Fibroblast of lung (primary cell): Measurements from ENCODE around the gene TENT5C. TPM values are rescaled to one million over a fixed set of nuclear protein-coding genes. Genes with fewer than 3 reads are reported as not detected.

Experiments used
- DNase-seq, 2 donors: peaks; one replicate each; pipeline versions ENCODE4 v3.0.0 to v3.0.0-alpha.2; 2010; ENCODE audit warnings: low read depth in 2 of 2
- H2AFZ ChIP-seq: 2 replicates; pipeline ENCODE4 v1.5.1; 2012; ENCODE audit warnings: low read length, control low read depth, inconsistent platforms
- H3K27ac ChIP-seq: 2 replicates; pipeline ENCODE4 v1.5.1; 2011; ENCODE audit warnings: low read length, control low read depth; ENCODE audit not compliant: insufficient read depth
- H3K27me3 ChIP-seq: 2 replicates; pipeline ENCODE4 v1.5.1; 2011; ENCODE audit warnings: mild to moderate bottlenecking, low read length; ENCODE audit not compliant: control insufficient read depth, insufficient read depth
- H3K36me3 ChIP-seq: 2 replicates; pipeline ENCODE4 v1.5.1; 2011; ENCODE audit warnings: low read length; ENCODE audit not compliant: control insufficient read depth, insufficient read depth
- H3K4me1 ChIP-seq: 2 replicates; pipeline ENCODE4 v1.5.1; 2011; ENCODE audit warnings: low read length; ENCODE audit not compliant: control insufficient read depth, insufficient read depth; ENCODE audit errors: extremely low read depth
- H3K4me2 ChIP-seq: 2 replicates; pipeline ENCODE4 v1.5.1; 2011; ENCODE audit warnings: low read length, control low read depth; ENCODE audit not compliant: insufficient read depth; ENCODE audit errors: extremely low read depth
- H3K4me3 ChIP-seq, 4 experiments: fragments of 200-600 bp in 1 of 4; sonication (generic) in 1 of 4; replicated peaks in 1 of 4; 2 replicates each; pipeline ENCODE4 v1.5.1; 2011 to 2016; ENCODE audit warnings: low read length in 4 of 4, low read depth in 3 of 4, mild to moderate bottlenecking in 3 of 4, control low read depth in 2 of 4, inconsistent platforms in 1 of 4, mixed read lengths in 1 of 4; ENCODE audit not compliant: insufficient read depth in 1 of 4; ENCODE audit errors: control extremely low read depth in 1 of 4
- H3K79me2 ChIP-seq: 2 replicates; pipeline ENCODE4 v1.5.1; 2012; ENCODE audit warnings: mild to moderate bottlenecking, low read length, inconsistent platforms; ENCODE audit not compliant: control insufficient read depth, insufficient read depth
- H3K9ac ChIP-seq: 2 replicates; pipeline ENCODE4 v1.5.1; 2011; ENCODE audit warnings: mild to moderate bottlenecking, low read length, control low read depth; ENCODE audit not compliant: insufficient read depth
- H3K9me3 ChIP-seq: 2 replicates; pipeline ENCODE4 v1.5.1; 2012; ENCODE audit warnings: low read depth, low read length; ENCODE audit not compliant: control insufficient read depth, insufficient read depth
- H4K20me1 ChIP-seq: 2 replicates; pipeline ENCODE4 v1.5.1; 2011; ENCODE audit warnings: low read length; ENCODE audit not compliant: control insufficient read depth, insufficient read depth; ENCODE audit errors: extremely low read depth
- CTCF ChIP-seq, 2 donors: IDR thresholded peaks in 1 of 2; conservative IDR thresholded peaks in 1 of 2; 1 replicate in 1 of 2; 2 replicates in 1 of 2; pipeline ENCODE4 v1.5.1; 2011 to 2012; ENCODE audit warnings: low read length in 2 of 2, control low read depth in 1 of 2, inconsistent platforms in 1 of 2, low read depth in 1 of 2, mild to moderate bottlenecking in 1 of 2
- EZH2 ChIP-seq: IDR thresholded peaks from 2 replicates; pipeline ENCODE4 v1.5.1; 2012; ENCODE audit warnings: low read length, control low read depth, mild to moderate bottlenecking; ENCODE audit errors: missing control alignments
- polyA plus RNA-seq, 2 donors: library from polyadenylated mRNA; depleted of rRNA in 1 of 2; stranded (reverse) in 1 of 2; unstranded in 1 of 2; fragments of >200 nt; gene quantifications; 2 replicates each; pipeline ENCODE4 v1.2.1, GENCODE V29; 2011 to 2012; ENCODE audit warnings: missing spikeins in 1 of 2
- total RNA-seq: library from RNA; depleted of rRNA; stranded (reverse); fragments of >200 nt; gene quantifications from 2 replicates; pipeline ENCODE4 v1.2.1, GENCODE V29; 2014

Gene TENT5C
- total and polyA plus RNA-seq, 2 donors (not counting 1 experiment from before 2014, with no cell fraction given) = 4.2 to 8.1 TPM

GRCh38 chr1:117634631-117635030, 28.8 kb downstream of the TENT5C start:
- no peak overlapping the region for H3K27ac ChIP-seq
- no peak overlapping the region for H2AFZ ChIP-seq
- no peaks in the 10 kb centered on the region for H3K9me3 ChIP-seq
- H3K4me1 ChIP-seq = no peaks in the 10 kb centered on the region
- H3K9ac ChIP-seq = no peak overlapping the region
- no peak for DNase-seq
- TF ChIP-seq EZH2 (no peak), CTCF (conservative IDR thresholded peaks at IDR 0.05 in 1 of 2, IDR thresholded peaks at IDR 0.05 in 1 of 2; ENCODE audit: low read depth in 1 of 2, low read length in 2 of 2) (no peak)
- H4K20me1 ChIP-seq = no peaks in the 10 kb centered on the region
- no peaks in the 10 kb centered on the region for H3K36me3 ChIP-seq
- H3K79me2 ChIP-seq = no peaks in the 10 kb centered on the region
- no peak overlapping the region for H3K4me3 ChIP-seq
- peaks cover 7% of the 10 kb centered on the region for H3K27me3 ChIP-seq
- H3K4me2 ChIP-seq = no peak overlapping the region

- Histone ChIP-seq H4K20me1 (no peaks in the 10 kb centered on the region), H3K4me2 (no peak overlapping the region), H3K9me3 (no peaks in the 10 kb centered on the region), H2AFZ (no peak overlapping the region), H3K4me1 (no peaks in the 10 kb centered on the region), H3K36me3 (no peaks in the 10 kb centered on the region), H3K79me2 (no peaks in the 10 kb centered on the region), H3K9ac (no peak overlapping the region), H3K27ac (no peak overlapping the region), H3K4me3 (no peak overlapping the region), H3K27me3 (peaks cover 9% of the 10 kb centered on the region)
- no peak for DNase-seq
- TF ChIP-seq CTCF (conservative IDR thresholded peaks at IDR 0.05 in 1 of 2, IDR thresholded peaks at IDR 0.05 in 1 of 2; ENCODE audit: low read depth in 1 of 2, low read length in 2 of 2) = no peak
- TF ChIP-seq EZH2 = no peak
Measured at GRCh38 chr1:117635805-117636204, 30.0 kb downstream of the TENT5C start.

DNA sequence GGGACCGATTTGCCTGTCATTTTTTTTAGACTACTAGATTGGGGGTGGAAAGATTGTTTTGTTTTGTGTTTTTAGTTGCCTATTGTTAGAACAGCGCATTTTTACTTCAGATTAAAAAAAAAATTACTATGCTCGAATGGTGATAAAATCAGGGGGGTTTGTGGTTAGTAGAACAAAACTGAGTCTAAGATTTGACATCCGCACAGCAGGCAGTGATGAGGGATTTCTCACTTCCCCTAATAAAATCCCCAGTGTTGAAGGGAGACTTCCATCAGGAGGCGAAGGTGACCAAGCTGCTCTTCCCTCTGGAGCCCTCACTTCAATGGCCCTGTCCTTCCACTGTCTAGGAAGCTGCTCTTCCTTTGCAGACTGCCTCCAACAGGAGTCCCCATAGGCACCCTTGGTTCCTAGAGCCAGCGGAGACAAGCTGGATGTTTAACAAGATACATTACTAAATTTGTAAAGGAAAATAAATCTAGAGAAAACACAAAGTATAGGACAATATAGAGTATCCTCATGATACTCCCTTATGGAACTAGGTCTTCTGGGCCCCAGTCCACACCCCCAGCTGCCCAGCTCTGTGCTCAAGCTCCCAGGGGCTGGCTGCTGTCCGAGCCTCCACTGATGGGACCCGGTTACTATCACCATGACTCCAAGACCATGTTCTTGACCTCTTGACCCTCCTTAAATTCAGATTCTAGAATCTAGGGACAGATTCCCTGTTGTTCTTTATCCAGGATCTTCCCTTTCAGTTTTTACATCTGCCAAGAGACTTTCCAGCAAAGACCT, 31.0 kb downstream of the TENT5C start:
- TF ChIP-seq CTCF (conservative IDR thresholded peaks at IDR 0.05 in 1 of 2, IDR thresholded peaks at IDR 0.05 in 1 of 2; ENCODE audit: low read depth in 1 of 2, low read length in 2 of 2) (no peak), EZH2 (no peak)

More for the DNA sequence above, 31.0 kb downstream of the TENT5C start:
- Histone ChIP-seq H4K20me1 (no peaks in the 10 kb centered on the region), H3K9me3 (no peaks in the 10 kb centered on the region), H3K79me2 (no peaks in the 10 kb centered on the region), H3K36me3 (no peaks in the 10 kb centered on the region), H3K9ac (no peak overlapping the region), H3K27me3 (peaks cover 9% of the 10 kb centered on the region), H3K27ac (no peak overlapping the region), H3K4me2 (no peak overlapping the region), H3K4me1 (no peaks in the 10 kb centered on the region), H3K4me3 (no peak overlapping the region), H2AFZ (no peak overlapping the region)
- DNase-seq = no peak
